Prostate gland (tissue), 2 donors: ENCODE results near the gene TCERG1L.

Experiments
- POLR2A ChIP-seq: fragments of 450-650 bp; IDR thresholded peaks from one replicate; pipeline ENCODE4 v1.6.1; 2016; ENCODE audit warnings: antibody characterized with exemption, mild to moderate bottlenecking
- POLR2AphosphoS5 ChIP-seq: sonication (generic); formaldehyde crosslinking; IDR thresholded peaks from one replicate; pipeline ENCODE4 v1.6.1; 2017; ENCODE audit warnings: antibody characterized with exemption
- TF ChIP-seq, protein P1 (sequence below), 4 experiments: fragments of 200-600 bp in 2 of 4; fragments of 450-650 bp in 2 of 4; sonication (generic) in 2 of 4; IDR thresholded peaks; 1 replicate in 3 of 4; 2 replicates in 1 of 4; pipeline ENCODE4 v1.5.1; 2016 to 2019; ENCODE audit warnings: antibody characterized with exemption in 4 of 4, mild to moderate bottlenecking in 2 of 4, moderate library complexity in 2 of 4

DNA sequence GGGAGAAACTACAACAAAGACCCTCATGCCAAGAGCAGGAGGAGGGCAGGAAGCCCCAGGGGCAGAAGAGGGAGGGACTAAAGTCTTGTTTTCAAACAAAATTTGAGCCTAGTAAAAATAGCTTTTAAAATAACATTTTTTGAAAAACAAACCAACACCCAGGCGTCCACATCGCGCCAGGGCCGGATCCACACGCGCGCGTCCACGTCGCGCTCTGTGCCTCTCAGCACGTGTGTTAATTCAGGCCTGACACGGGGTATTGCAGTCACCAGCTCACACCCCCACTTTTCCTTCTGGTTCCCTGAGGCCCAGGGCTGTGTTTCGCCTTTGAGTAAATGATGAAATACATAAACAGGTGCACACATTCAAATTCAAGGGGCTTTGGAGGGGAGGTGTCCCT lies 196.2 kb downstream of the TCERG1L start:
- TF ChIP-seq POLR2A (no peak), POLR2AphosphoS5 (no peak)
- TF ChIP-seq, protein P1, sequence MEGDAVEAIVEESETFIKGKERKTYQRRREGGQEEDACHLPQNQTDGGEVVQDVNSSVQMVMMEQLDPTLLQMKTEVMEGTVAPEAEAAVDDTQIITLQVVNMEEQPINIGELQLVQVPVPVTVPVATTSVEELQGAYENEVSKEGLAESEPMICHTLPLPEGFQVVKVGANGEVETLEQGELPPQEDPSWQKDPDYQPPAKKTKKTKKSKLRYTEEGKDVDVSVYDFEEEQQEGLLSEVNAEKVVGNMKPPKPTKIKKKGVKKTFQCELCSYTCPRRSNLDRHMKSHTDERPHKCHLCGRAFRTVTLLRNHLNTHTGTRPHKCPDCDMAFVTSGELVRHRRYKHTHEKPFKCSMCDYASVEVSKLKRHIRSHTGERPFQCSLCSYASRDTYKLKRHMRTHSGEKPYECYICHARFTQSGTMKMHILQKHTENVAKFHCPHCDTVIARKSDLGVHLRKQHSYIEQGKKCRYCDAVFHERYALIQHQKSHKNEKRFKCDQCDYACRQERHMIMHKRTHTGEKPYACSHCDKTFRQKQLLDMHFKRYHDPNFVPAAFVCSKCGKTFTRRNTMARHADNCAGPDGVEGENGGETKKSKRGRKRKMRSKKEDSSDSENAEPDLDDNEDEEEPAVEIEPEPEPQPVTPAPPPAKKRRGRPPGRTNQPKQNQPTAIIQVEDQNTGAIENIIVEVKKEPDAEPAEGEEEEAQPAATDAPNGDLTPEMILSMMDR (IDR thresholded peaks at IDR 0.05) = no peak
